Measurements from ENCODE around the gene RALGPS2.
A peak's percentile ranks its signal among the peaks of the same experiment; 100 is the strongest.

GRCh38 chr1:178733972-178734371 lies 8.9 kb downstream of the RALGPS2 start:
- TF ChIP-seq, protein P1, sequence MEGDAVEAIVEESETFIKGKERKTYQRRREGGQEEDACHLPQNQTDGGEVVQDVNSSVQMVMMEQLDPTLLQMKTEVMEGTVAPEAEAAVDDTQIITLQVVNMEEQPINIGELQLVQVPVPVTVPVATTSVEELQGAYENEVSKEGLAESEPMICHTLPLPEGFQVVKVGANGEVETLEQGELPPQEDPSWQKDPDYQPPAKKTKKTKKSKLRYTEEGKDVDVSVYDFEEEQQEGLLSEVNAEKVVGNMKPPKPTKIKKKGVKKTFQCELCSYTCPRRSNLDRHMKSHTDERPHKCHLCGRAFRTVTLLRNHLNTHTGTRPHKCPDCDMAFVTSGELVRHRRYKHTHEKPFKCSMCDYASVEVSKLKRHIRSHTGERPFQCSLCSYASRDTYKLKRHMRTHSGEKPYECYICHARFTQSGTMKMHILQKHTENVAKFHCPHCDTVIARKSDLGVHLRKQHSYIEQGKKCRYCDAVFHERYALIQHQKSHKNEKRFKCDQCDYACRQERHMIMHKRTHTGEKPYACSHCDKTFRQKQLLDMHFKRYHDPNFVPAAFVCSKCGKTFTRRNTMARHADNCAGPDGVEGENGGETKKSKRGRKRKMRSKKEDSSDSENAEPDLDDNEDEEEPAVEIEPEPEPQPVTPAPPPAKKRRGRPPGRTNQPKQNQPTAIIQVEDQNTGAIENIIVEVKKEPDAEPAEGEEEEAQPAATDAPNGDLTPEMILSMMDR (IDR thresholded peaks at IDR 0.05 in 8 of 11, conservative IDR thresholded peaks at IDR 0.05 in 3 of 11), result peak in 2 of 11 experiments; percentile 22 to 31
- TF ChIP-seq POLR2A (IDR thresholded peaks at IDR 0.05), result no peak

All from spleen (tissue), 7 donors.